Endothelial cell of umbilical vein (primary cell): ENCODE data around the gene EIF2B1. TPM values are rescaled to one million over a fixed set of nuclear protein-coding genes. Genes with fewer than 3 reads are reported as not detected.

Experiments used
- BruUV-seq: library from RNA; stranded (reverse); fragments of 400-500 nt; replicated peaks from 2 replicates; lab custom pipeline; 2021; lab: Mats Ljungman, UMichigan
- CTCF ChIA-PET: fragments of 300-600, 350-600 bp; sonication (Branson Sonifier 250); formaldehyde crosslinking; loops from one replicate; lab custom pipeline; 2021; ENCODE audit warnings: antibody characterized with exemption, inconsistent platforms; lab: Charles Lee
- POLR2A ChIA-PET: fragments of 300-600, 350-600 bp; sonication (Branson Sonifier 250); formaldehyde crosslinking; loops from one replicate; lab custom pipeline; 2021; ENCODE audit warnings: antibody characterized with exemption, inconsistent platforms; lab: Charles Lee
- DNase-seq: peaks from one replicate; pipeline ENCODE4 v3.0.0-alpha.2; 2011; ENCODE audit warnings: low read depth, low spot score
- FAIRE-seq: peaks from 2 replicates; lab custom pipeline; 2011; peaks lifted over from hg19 to GRCh38; lab: Jason Lieb, UNC
- H2AFZ ChIP-seq: 2 replicates; pipeline ENCODE4 v1.6.0; 2012; ENCODE audit warnings: low read depth, low read length, control low read depth, inconsistent platforms
- H3K27ac ChIP-seq: 2 replicates; pipeline ENCODE4 v1.5.1; 2011; ENCODE audit warnings: low read depth, mild to moderate bottlenecking, control low read depth, low read length, moderate library complexity; ENCODE audit not compliant: insufficient read depth
- H3K27me3 ChIP-seq, 2 experiments: 2 replicates each; pipeline versions ENCODE4 v1.6.0 to v1.6.1; 2011; ENCODE audit warnings: low read length in 2 of 2, mixed read lengths in 1 of 2; ENCODE audit not compliant: control insufficient read depth in 2 of 2, insufficient read depth in 2 of 2
- H3K36me3 ChIP-seq, 2 experiments: 2 replicates in 1 of 2; 3 replicates in 1 of 2; pipeline ENCODE4 v1.5.1; 2011; ENCODE audit warnings: low read length in 2 of 2, mild to moderate bottlenecking in 1 of 2, moderate library complexity in 1 of 2; ENCODE audit not compliant: control insufficient read depth in 2 of 2, insufficient read depth in 2 of 2; ENCODE audit errors: extremely low read depth in 1 of 2
- H3K4me1 ChIP-seq: 3 replicates; pipeline ENCODE4 v1.5.1; 2011; ENCODE audit warnings: mild to moderate bottlenecking, low read length; ENCODE audit not compliant: control insufficient read depth, insufficient read depth; ENCODE audit errors: extremely low read depth
- H3K4me2 ChIP-seq: 2 replicates; pipeline ENCODE4 v1.6.1; 2011; ENCODE audit warnings: low read length, control low read depth, mixed read lengths; ENCODE audit not compliant: insufficient read depth
- H3K4me3 ChIP-seq, 3 experiments: fragments of 200-600 bp in 1 of 3; sonication (generic), shearing (Covaris generic) in 1 of 3; replicated peaks in 1 of 3; 2 replicates each; pipeline ENCODE4 v1.5.1; 2011 to 2016; ENCODE audit warnings: control low read depth in 3 of 3, low read length in 3 of 3, mild to moderate bottlenecking in 2 of 3, inconsistent platforms in 1 of 3, low read depth in 1 of 3, moderate library complexity in 1 of 3; ENCODE audit not compliant: insufficient read depth in 1 of 3
- H3K79me2 ChIP-seq: 2 replicates; pipeline ENCODE4 v1.6.0; 2012; ENCODE audit warnings: low read length, inconsistent platforms; ENCODE audit not compliant: control insufficient read depth, insufficient read depth
- H3K9ac ChIP-seq: replicated peaks from 2 replicates; pipeline ENCODE3; 2011; ENCODE audit warnings: low read length, control low read depth; ENCODE audit not compliant: insufficient read depth; ENCODE audit errors: extremely low read depth
- H3K9me1 ChIP-seq: replicated peaks from 3 replicates; pipeline ENCODE4 v1.6.0; 2011; ENCODE audit warnings: mild to moderate bottlenecking, low read length; ENCODE audit not compliant: control insufficient read depth, insufficient read depth; ENCODE audit errors: extremely low read depth
- H3K9me3 ChIP-seq: replicated peaks from 2 replicates; pipeline ENCODE4 v1.5.1; 2012; ENCODE audit warnings: low read length, inconsistent platforms; ENCODE audit not compliant: control insufficient read depth, insufficient read depth
- H4K20me1 ChIP-seq: replicated peaks from 2 replicates; pipeline ENCODE3; 2011; ENCODE audit warnings: mild to moderate bottlenecking, low read length; ENCODE audit not compliant: control insufficient read depth, insufficient read depth; ENCODE audit errors: extremely low read depth
- EZH2 ChIP-seq: IDR thresholded peaks from 2 replicates; pipeline ENCODE4 v1.6.1; 2012; ENCODE audit warnings: borderline replicate concordance, low read depth, mild to moderate bottlenecking, moderate library complexity, low read length, inconsistent platforms; ENCODE audit not compliant: severe bottlenecking
- FOS ChIP-seq: IDR thresholded peaks from 2 replicates; pipeline ENCODE4 v1.6.1; 2011; ENCODE audit warnings: mild to moderate bottlenecking, low read length, moderate library complexity, borderline replicate concordance; ENCODE audit not compliant: insufficient read depth
- GATA2 ChIP-seq: IDR thresholded peaks from 2 replicates; pipeline ENCODE4 v1.7.0; 2011; ENCODE audit warnings: low read depth, mild to moderate bottlenecking, moderate library complexity, mixed read lengths, low read length; ENCODE audit not compliant: insufficient read length, insufficient read depth
- JUN ChIP-seq: IDR thresholded peaks from 2 replicates; pipeline ENCODE4 v1.6.1; 2011; ENCODE audit warnings: borderline replicate concordance, low read depth; ENCODE audit not compliant: insufficient read length, insufficient read depth
- MYC ChIP-seq: IDR thresholded peaks from one replicate; pipeline ENCODE4 v1.6.1; 2011; ENCODE audit warnings: mild to moderate bottlenecking, low read depth, low read length
- POLR2A ChIP-seq: IDR thresholded peaks from 2 replicates; pipeline ENCODE4 v1.6.1; 2012; ENCODE audit warnings: low read depth, mild to moderate bottlenecking, control low read depth, low read length
- POLR2AphosphoS5 ChIP-seq: IDR thresholded peaks from 2 replicates; pipeline ENCODE4 v1.6.1; 2012; ENCODE audit warnings: low read depth, mild to moderate bottlenecking, control low read depth, low read length, moderate library complexity; ENCODE audit not compliant: insufficient read depth
- dilution Hi-C: fragments of 300-500 bp; cut with MboI; formaldehyde crosslinking; loops from one replicate; pipeline ENCODE4 v1.15.0; 2019; ENCODE audit warnings: low sequenced_read_pairs; ENCODE audit not compliant: extremely low pct_ligation_motif_present
- intact Hi-C: fragments of 100-400 bp; cut with micrococcal nuclease; formaldehyde crosslinking; loops from one replicate; pipeline ENCODE4 v1.10.0; 2022
- polyA plus RNA-seq, 4 experiments: library from polyadenylated mRNA; depleted of rRNA in 3 of 4; stranded (reverse) in 3 of 4; unstranded in 1 of 4; fragments of >200 nt; gene quantifications; 2 replicates each; pipeline versions ENCODE4 v1.2.1 to v1.2.3, GENCODE V29; 2011 to 2012; ENCODE audit warnings: missing spikeins in 1 of 4
- total RNA-seq: library from RNA; stranded (reverse); gene quantifications from 2 replicates; pipeline ENCODE4 v1.2.3, GENCODE V29; 2021
- TF ChIP-seq, protein P1 (sequence below), 2 donors: IDR thresholded peaks; 1 replicate in 1 of 2; 2 replicates in 1 of 2; pipeline ENCODE4 v1.5.1; 2011; ENCODE audit warnings: low read length in 2 of 2, mild to moderate bottlenecking in 2 of 2, moderate library complexity in 2 of 2, control low read depth in 1 of 2, inconsistent platforms in 1 of 2, low read depth in 1 of 2; ENCODE audit not compliant: insufficient read depth in 1 of 2; ENCODE audit errors: extremely low read depth in 1 of 2
- TF ChIP-seq, protein P2 (sequence below): IDR thresholded peaks from 2 replicates; pipeline ENCODE4 v1.6.1; 2011; ENCODE audit not compliant: insufficient read depth, insufficient read length

EIF2B1 gene
- total and polyA plus RNA-seq, 2 donors (not counting 3 experiments of a cell fraction or from before 2014, with no cell fraction given) = 32.6 to 61.8 TPM

DNA sequence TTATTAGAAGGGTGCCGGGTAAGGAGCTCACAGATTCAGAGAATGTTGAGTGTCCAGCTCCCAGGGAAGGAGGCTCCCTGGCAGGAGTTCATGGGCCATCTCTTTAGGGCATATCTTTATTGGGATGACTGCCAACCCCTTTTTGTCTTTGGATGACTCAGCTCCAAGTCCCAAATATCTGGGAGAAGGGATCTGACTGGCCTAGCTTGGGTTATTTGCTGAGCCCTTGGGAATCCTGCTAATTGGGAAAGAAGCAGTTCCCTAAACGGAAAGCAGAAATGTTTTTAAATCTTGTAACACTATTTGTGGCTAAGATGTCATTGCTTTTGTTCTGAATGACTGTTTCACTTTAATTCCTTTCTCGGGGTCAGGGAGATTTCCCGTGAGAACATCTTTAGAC is 19.0 kb downstream of the EIF2B1 start:
- Histone ChIP-seq H3K79me2 (peaks cover 6% of the 10 kb centered on the region), H3K36me3 (peaks cover 29 to 40% of the 10 kb centered on the region in 2 experiments), H3K4me1 (no peaks in the 10 kb centered on the region), H3K9me1 (no peaks in the 10 kb centered on the region), H3K4me3 (no peak overlapping the region), H2AFZ (no peak overlapping the region), H3K9ac (no peak overlapping the region), H3K27me3 (no peaks in the 10 kb centered on the region), H4K20me1 (no peaks in the 10 kb centered on the region), H3K4me2 (no peak overlapping the region), H3K27ac (no peak overlapping the region), H3K9me3 (no peaks in the 10 kb centered on the region)
- ChIA-PET CTCF (no interaction called here), POLR2A (no interaction called here)
- TF ChIP-seq, protein P1, sequence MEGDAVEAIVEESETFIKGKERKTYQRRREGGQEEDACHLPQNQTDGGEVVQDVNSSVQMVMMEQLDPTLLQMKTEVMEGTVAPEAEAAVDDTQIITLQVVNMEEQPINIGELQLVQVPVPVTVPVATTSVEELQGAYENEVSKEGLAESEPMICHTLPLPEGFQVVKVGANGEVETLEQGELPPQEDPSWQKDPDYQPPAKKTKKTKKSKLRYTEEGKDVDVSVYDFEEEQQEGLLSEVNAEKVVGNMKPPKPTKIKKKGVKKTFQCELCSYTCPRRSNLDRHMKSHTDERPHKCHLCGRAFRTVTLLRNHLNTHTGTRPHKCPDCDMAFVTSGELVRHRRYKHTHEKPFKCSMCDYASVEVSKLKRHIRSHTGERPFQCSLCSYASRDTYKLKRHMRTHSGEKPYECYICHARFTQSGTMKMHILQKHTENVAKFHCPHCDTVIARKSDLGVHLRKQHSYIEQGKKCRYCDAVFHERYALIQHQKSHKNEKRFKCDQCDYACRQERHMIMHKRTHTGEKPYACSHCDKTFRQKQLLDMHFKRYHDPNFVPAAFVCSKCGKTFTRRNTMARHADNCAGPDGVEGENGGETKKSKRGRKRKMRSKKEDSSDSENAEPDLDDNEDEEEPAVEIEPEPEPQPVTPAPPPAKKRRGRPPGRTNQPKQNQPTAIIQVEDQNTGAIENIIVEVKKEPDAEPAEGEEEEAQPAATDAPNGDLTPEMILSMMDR (IDR thresholded peaks at IDR 0.05; ENCODE audit: extremely low read depth in 1 of 2, insufficient read depth in 1 of 2, low read depth in 1 of 2, low read length in 2 of 2) = no peak
- no peak for TF ChIP-seq MYC
- TF ChIP-seq POLR2AphosphoS5 = no peak
- no peak for TF ChIP-seq EZH2
- TF ChIP-seq JUN = no peak
- TF ChIP-seq, protein P2, sequence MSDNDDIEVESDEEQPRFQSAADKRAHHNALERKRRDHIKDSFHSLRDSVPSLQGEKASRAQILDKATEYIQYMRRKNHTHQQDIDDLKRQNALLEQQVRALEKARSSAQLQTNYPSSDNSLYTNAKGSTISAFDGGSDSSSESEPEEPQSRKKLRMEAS = no peak
- TF ChIP-seq POLR2A = no peak
- TF ChIP-seq GATA2 = no peak
- no peak for TF ChIP-seq FOS
- DNase-seq (no peak), FAIRE-seq (no peak)
- dilution Hi-C loops (loop anchor here (25.0 kb wide), 1 partner anchor 327 kb away; no protein-coding TSS in a partner anchor), intact Hi-C loops (no loop called here)
- BruUV-seq = no TSS peak
